SK-N-MC (cell line): Measurements from ENCODE around the gene NALCN.

Source experiments
- EZH2 ChIP-seq: fragments of 200-600 bp; sonication (generic); IDR thresholded peaks from one replicate; pipeline ENCODE4 v1.6.1; 2017; ENCODE audit warnings: antibody characterized with exemption
- FOXP2 ChIP-seq: optimal IDR thresholded peaks from 2 replicates; pipeline ENCODE3; 2011; ENCODE audit warnings: mild to moderate bottlenecking, moderate library complexity; ENCODE audit not compliant: insufficient read depth; ENCODE audit errors: extremely low read length, control extremely low read depth
- POLR2AphosphoS5 ChIP-seq: IDR thresholded peaks from 2 replicates; pipeline ENCODE4 v1.6.1; 2012; ENCODE audit warnings: mild to moderate bottlenecking, low read depth, low read length, borderline replicate concordance

- TF ChIP-seq EZH2 (no peak), FOXP2 (no peak), POLR2AphosphoS5 (no peak)
Observed at GRCh38 chr13:101025925-101026324, 390.4 kb downstream of the NALCN start.
